ENCODE measurements around the gene RIOK1.

DNA sequence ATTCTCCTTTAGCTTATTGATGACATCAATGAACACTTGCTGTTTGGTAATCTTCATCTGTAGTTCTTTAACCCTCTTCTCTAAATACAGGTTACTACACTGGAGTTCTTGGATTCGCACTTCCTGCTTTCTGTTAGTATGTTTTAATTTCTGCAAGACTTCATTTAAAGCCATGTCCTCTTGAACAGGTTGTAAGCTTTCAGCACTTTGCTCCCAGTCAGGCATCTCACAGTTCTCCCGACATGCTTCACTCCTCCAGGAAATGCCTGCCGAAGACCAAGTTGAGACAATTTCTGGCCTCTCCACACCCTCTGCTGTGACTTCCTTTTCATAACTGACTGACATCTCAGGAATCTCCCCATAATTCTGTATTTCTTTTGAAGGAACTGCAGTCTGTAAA is 15.9 kb upstream of the RIOK1 start:
- TF ChIP-seq, protein P1, sequence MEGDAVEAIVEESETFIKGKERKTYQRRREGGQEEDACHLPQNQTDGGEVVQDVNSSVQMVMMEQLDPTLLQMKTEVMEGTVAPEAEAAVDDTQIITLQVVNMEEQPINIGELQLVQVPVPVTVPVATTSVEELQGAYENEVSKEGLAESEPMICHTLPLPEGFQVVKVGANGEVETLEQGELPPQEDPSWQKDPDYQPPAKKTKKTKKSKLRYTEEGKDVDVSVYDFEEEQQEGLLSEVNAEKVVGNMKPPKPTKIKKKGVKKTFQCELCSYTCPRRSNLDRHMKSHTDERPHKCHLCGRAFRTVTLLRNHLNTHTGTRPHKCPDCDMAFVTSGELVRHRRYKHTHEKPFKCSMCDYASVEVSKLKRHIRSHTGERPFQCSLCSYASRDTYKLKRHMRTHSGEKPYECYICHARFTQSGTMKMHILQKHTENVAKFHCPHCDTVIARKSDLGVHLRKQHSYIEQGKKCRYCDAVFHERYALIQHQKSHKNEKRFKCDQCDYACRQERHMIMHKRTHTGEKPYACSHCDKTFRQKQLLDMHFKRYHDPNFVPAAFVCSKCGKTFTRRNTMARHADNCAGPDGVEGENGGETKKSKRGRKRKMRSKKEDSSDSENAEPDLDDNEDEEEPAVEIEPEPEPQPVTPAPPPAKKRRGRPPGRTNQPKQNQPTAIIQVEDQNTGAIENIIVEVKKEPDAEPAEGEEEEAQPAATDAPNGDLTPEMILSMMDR (conservative IDR thresholded peaks at IDR 0.05; ENCODE audit: low read length) = no peak
- no peak for TF ChIP-seq EZH2phosphoT487 (IDR thresholded peaks at IDR 0.05; ENCODE audit: borderline replicate concordance)
